GM21447 (cell line): ENCODE data around the gene ENTPD6.
"Not testable (repeated sequence)": the region's sequence is repeated elsewhere in the genome, so short reads cannot be mapped to it uniquely, and the experiment has no call there.

Experiments used
- ATAC-seq: cut with Tn5 transposase; IDR thresholded peaks from one replicate; pipeline ENCODE4 v1.9.1; 2021; ENCODE audit not compliant: unreplicated experiment

The ENTPD6 gene

DNA sequence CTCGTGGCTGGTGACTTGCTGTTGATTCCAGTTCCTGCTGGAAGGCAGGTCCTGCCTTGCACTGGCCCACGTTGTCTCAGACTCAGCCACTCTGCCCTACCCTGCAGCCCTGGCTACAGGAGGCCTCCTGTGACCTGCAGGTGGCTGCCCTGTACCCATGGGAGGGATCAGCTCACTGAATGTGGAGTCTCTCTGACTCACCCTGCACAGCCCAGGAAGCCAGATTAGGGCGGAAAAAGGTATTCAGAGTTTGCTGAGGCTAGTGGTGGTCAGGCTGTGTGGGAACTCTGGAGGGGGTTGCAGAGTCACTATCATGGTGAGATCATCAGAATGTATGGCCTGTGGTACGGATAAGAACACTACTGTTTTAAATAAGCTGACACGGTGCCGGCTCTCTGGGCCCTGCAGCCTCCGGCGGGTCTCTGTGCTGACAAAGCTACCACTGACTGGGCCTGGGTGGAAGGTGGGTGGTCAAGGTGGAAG lies 27.7 kb downstream of the ENTPD6 start:
- no peak for ATAC-seq

GRCh38 chr20:25223765-25224720 lies 28.5 kb downstream of the ENTPD6 start:
- ATAC-seq = no peak

GRCh38 chr20:25224941-25225340 lies 29.4 kb downstream of the ENTPD6 start:
- ATAC-seq = no peak

DNA sequence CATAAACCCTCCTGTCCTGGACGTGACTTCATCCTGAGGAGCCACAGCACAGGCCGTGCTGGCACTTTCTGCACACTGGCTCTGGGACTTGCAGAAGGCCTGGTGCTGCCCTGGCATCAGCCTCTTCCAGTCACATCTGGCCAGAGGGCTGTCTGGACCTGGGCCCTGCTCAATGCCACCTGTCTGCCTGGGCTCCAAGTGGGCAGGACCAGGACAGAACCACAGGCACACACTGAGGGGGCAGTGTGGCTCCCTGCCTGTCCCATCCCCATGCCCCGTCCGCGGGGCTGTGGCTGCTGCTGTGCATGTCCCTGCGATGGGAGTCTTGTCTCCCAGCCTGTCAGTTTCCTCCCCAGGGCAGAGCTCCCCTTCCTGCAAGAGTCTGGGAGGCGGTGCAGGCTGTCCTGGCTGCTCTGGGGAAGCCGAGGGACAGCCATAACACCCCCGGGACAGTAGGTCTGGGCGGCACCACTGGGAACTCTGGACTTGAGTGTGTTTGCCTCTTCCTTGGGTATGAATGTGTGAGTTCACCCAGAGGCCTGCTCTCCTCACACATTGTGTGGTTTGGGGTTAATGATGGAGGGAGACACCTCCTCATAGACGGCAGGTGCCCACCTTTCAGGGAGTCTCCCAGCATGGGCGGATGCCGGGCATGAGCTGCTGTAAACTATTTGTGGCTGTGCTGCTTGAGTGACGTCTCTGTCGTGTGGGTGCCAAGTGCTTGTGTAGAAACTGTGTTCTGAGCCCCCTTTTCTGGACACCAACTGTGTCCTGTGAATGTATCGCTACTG lies 30.3 kb downstream of the ENTPD6 start:
- no peak for ATAC-seq

DNA sequence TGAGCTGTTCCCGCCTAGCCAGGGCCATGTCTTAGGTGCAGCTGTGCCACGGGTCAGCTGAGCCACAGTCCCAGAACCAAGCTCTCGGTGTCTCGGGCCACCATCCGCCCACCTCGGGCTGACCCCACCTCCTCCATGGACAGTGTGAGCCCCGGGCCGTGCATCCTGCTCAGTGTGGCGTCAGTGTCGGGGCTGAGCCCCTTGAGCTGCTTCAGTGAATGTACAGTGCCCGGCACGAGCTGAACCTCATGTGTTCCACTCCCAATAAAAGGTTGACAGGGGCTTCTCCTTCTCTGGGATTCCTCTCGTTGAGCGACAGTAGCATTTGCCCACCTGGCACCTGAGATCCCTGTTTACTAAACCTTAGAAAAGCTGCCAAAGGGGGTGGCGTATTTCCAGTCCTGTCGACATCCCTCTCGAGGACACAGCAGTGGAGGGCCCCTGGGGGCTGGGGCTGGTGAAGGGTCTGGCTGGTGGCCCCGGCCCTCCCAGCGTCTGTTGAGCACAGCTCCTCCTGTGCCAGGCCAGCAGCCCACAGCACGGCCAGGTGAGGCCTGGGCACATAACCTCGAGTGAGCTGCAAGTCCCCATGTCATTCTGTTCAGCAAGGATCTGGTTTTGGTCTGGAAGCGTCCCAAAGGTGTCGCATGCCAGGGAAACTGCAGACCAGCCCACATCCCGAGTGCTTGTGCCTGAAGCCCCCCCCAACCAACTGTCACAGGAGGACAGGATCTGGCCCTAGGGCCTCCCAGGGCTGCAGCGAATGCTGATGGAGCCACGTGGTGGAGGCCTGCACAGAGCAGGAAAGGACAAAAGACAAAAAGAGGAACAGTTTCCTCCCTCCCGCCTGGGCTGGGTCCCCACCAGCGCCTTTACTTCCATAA lies 31.2 kb downstream of the ENTPD6 start:
- ATAC-seq = no peak

DNA sequence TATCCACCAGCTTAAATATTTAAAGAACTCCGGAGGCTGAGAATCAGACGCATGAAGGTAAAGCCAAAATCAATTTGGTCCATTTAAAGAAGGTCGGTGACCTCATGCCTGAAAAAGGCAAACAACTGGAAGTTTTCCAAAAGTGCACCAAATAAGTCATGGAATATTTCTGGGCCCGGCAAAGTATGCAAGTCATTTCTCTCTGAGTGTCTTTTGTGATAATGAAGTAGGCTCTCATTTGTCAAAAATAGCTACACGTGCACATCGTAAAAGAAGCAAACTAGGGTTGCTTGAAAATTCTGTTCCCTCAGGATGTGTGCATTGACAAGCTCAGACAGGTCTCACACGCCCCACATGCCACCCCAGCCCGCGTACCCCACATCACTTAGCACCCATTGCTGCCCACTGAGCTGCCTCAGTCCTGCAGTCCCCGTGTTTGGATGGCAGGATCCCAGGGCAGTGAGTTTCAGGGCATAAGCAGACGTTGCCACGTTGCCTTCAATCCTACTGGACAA lies 31.9 kb downstream of the ENTPD6 start:
- no peak for ATAC-seq

- no peak for ATAC-seq
These were observed 34.1 kb downstream of the ENTPD6 start for GRCh38 chr20:25229486-25230165.

- peak; percentile 89 for ATAC-seq
These were observed 34.8 kb downstream of the ENTPD6 start for GRCh38 chr20:25230166-25230831.

- no peak for ATAC-seq
These were observed 37.7 kb downstream of the ENTPD6 start for GRCh38 chr20:25233016-25233772.

DNA sequence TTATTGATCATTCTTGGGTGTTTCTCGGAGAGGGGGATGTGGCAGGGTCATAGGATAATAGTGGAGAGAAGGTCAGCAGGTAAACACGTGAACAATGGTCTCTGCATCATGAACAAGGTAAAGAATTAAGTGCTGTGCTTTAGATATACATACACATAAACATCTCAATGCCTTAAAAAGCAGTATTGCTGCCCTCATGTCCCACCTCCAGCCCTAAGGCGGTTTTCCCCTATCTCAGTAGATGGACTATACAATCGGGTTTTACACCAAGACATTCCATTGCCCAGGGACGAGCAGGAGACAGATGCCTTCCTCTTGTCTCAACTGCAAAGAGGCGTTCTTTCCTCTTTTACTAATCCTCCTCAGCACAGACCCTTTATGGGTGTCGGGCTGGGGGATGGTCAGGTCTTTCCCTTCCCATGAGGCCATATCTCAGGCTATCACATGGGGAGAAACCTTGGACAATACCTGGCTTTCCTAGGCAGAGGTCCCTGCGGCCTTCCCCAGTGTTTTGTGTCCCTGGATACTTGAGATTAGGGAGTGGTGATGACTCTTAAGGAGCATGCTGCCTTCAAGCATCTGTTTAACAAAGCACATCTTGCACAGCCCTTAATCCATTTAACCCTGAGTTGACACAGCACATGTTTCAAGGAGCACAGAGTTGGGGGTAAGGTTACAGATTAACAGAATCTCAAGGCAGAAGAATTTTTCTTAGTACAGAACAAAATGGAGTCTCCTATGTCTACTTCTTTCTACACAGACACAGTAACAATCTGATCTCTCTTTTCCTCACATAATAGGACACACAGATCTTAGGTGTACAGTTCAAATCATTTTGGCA lies 38.7 kb downstream of the ENTPD6 start:
- ATAC-seq = not testable (repeated sequence)

GRCh38 chr20:25236450-25237304 lies 41.2 kb downstream of the ENTPD6 start:
- no peak for ATAC-seq

DNA sequence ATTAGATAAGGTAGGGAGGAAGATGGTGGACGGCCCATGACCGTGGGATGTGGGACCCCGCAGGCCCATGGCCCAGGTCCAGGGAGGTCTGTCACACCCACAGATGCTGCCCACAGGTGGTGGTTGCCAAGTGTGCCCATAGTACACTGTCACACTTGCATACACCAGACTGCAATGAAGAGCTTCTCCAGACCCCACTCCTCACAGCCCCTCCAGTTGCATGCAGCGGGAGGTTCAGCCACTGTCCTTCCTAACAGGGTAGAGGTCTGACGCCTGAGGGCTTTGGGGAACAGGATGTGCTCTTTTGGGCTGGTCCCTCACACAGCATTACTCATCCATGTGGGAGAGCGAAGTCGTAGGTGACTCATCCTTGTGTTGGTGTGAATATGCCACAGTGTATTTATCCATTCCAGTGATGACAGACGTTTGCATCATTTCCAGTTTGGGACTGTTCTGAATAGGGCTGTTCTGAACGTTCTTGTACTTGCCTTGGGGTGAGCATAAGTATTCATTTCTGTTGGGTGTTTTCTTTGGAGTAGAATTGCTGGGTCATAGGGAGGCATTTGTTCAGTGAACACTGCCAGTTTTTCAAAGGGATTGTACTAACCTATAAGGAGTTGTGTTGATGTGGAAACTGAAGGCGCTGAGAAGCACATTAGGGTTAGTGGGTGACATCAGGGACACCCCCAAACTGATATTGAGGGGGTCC lies 42.3 kb downstream of the ENTPD6 start:
- peak; percentile 79 for ATAC-seq

DNA sequence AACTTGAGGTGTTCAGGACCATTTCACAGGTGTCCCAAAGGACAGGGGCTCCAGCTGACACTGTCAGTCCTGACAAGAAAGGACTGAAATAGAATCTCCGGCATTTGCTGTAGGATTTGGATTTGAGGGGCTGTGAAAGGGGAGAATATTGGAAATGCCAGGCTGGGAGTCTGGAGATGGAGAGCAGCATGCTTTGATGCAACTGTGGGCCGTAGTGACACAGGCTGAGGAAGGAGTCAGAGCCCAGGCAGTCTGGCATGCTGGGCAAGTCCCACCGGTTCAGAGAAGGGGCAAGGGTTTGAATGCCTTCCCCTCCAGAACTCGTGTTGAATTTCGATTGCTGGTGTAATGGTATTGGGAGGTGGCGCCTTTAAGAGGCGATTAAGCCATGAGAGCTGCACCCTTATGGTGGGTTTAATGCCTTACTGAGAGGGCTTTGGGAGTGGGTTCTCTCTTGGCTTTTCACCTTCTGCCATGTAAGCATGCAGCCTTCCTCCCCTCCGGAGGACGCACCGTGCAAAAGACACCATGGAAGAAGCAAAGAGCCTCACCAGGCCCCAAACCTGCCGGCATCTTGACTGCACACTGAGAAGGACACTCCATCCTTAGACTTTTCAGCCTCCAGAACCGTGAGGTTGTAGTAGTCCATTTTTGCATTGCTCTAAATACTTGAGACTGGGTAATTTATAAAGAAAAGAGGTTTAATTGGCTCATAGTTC lies 43.0 kb downstream of the ENTPD6 start:
- ATAC-seq = no peak

GRCh38 chr20:25239387-25240370 lies 44.2 kb downstream of the ENTPD6 start:
- ATAC-seq = no peak
